Measurements from ENCODE around the gene LGALS4.
"Not testable (repeated sequence)": the region's sequence is repeated elsewhere in the genome, so short reads cannot be mapped to it uniquely, and the experiment has no call there.

LGALS4 gene

DNA sequence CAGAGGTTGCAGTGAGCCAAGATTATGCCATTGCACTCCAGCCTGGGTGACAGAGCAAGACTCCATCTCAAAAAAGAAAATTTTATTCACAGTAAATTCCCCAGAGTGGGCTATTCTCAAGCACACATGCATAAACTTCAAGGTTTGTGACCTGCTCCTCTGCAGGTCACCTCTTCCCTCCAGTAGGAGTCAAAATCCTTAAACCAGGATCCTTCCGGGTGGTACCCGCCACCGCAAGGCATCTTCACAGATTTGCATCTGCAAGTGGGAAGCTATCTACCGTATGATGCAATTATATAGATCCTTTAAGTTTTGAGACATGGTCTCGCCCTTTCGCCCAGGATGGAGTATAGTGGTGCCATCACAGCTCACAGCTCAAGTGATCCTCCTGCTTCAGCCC is 21.8 kb upstream of the LGALS4 start:
- H3K4me1 ChIP-seq (ENCODE audit: control insufficient read depth, insufficient read depth, low read length): peaks cover 39% of the 10 kb centered on the region
- no peak overlapping the region for H3K9ac ChIP-seq (ENCODE audit: low read length in 2 of 2)
- H3K4me3 ChIP-seq (ENCODE audit: low read length in 2 of 2): no peak overlapping the region
- no peaks in the 10 kb centered on the region for H3K27me3 ChIP-seq (ENCODE audit: control insufficient read depth in 1 of 2, insufficient read depth in 2 of 2, low read length in 2 of 2)
- no peaks in the 10 kb centered on the region for H3K9me3 ChIP-seq (ENCODE audit: control insufficient read depth in 2 of 2, low read length in 2 of 2)
- no peak overlapping the region for H3K27ac ChIP-seq (ENCODE audit: low read length)
- peaks cover 37 to 38% of the 10 kb centered on the region in 2 donors for H3K36me3 ChIP-seq (ENCODE audit: control insufficient read depth in 2 of 2, insufficient read depth in 2 of 2, low read length in 2 of 2)

DNA sequence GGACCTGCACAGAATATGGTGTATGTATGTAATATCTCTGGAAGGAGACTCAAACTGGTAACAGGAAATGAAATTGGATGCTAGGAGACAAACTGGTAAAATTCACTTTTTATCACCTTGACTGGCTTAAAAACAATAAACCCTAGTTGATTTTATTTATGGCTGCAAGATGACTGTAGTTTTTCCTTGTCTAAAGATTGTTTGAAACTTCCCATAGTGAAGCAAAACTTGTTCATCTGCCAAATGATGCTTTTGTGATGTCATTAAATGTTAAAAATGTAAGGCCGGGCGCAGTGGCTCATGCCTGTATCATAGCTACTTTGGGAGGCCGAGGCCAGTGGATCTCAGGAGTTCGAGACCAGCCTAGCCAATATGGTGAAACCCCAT is 21.4 kb upstream of the LGALS4 start:
- Histone ChIP-seq H3K9ac (ENCODE audit: low read length in 2 of 2) (no peak overlapping the region), H3K27me3 (ENCODE audit: control insufficient read depth in 1 of 2, insufficient read depth in 2 of 2, low read length in 2 of 2) (no peaks in the 10 kb centered on the region), H3K27ac (ENCODE audit: low read length) (no peak overlapping the region), H3K9me3 (ENCODE audit: control insufficient read depth in 2 of 2, low read length in 2 of 2) (no peaks in the 10 kb centered on the region), H3K36me3 (ENCODE audit: control insufficient read depth in 2 of 2, insufficient read depth in 2 of 2, low read length in 2 of 2) (peaks cover 32 to 33% of the 10 kb centered on the region in 2 donors), H3K4me3 (ENCODE audit: low read length in 2 of 2) (no peak overlapping the region), H3K4me1 (ENCODE audit: control insufficient read depth, insufficient read depth, low read length) (peaks cover 39% of the 10 kb centered on the region)

DNA sequence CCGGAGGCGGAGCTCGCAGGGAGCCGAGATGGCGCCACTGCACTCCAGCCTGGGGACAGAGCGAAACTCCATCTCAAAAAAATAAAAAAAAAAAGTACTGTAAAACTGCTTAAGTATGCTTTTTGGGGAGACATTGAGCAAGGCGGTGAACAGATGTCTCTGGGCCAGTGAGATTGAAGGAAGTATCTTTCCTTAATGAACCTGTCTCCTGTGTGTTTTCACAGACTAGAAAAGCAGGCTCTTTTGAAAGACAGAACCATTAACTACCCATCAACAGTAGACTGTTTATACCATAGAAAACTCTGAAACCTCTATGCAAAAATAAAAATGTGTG is 20.3 kb upstream of the LGALS4 start:
- peaks cover 39% of the 10 kb centered on the region for H3K4me1 ChIP-seq (ENCODE audit: control insufficient read depth, insufficient read depth, low read length)
- H3K9ac ChIP-seq (ENCODE audit: low read length in 2 of 2): no peak overlapping the region

DNA sequence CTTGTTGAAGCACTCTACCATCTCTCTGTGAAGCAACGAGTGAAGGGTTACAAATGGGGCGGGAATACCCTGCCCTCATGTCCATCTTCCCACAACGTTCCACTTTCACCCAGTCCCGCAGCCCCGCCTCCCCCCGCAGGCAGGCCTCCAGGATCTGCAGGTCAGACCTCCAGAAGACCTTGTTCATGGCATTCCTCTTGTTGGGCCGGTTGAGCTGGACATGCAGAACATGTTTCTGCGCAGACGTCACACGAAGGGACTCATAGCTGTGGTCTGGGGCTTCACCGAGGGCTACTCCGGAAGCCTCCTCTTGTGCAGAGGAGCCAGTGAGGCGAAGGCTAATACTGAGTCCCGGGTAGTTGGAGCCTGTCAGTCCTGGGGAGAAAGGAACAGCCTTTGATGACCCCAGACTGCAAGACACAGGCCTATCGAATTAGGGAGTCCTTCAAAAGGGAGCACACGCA is 18.4 kb upstream of the LGALS4 start:
- H3K9me3 ChIP-seq (ENCODE audit: control insufficient read depth in 2 of 2, low read length in 2 of 2): no peaks in the 10 kb centered on the region
- peaks cover 13 to 17% of the 10 kb centered on the region in 2 donors for H3K36me3 ChIP-seq (ENCODE audit: control insufficient read depth in 2 of 2, insufficient read depth in 2 of 2, low read length in 2 of 2)
- H3K4me3 ChIP-seq (ENCODE audit: low read length in 2 of 2): peak overlapping the region; percentile 95 to 98
- H3K27me3 ChIP-seq (ENCODE audit: control insufficient read depth in 1 of 2, insufficient read depth in 2 of 2, low read length in 2 of 2): no peaks in the 10 kb centered on the region
- peak overlapping the region; percentile 90 to 99 for H3K9ac ChIP-seq (ENCODE audit: low read length in 2 of 2)
- H3K4me1 ChIP-seq (ENCODE audit: control insufficient read depth, insufficient read depth, low read length): peaks cover 32% of the 10 kb centered on the region
- H3K27ac ChIP-seq (ENCODE audit: low read length): peak overlapping the region; percentile 97

More for the DNA sequence above, 20.3 kb upstream of the LGALS4 start:
- Histone ChIP-seq H3K4me3 (ENCODE audit: low read length in 2 of 2) (no peak overlapping the region), H3K27ac (ENCODE audit: low read length) (peak overlapping the region; percentile 97), H3K27me3 (ENCODE audit: control insufficient read depth in 1 of 2, insufficient read depth in 2 of 2, low read length in 2 of 2) (no peaks in the 10 kb centered on the region), H3K36me3 (ENCODE audit: control insufficient read depth in 2 of 2, insufficient read depth in 2 of 2, low read length in 2 of 2) (peaks cover 22 to 24% of the 10 kb centered on the region in 2 donors), H3K9me3 (ENCODE audit: control insufficient read depth in 2 of 2, low read length in 2 of 2) (no peaks in the 10 kb centered on the region)

DNA sequence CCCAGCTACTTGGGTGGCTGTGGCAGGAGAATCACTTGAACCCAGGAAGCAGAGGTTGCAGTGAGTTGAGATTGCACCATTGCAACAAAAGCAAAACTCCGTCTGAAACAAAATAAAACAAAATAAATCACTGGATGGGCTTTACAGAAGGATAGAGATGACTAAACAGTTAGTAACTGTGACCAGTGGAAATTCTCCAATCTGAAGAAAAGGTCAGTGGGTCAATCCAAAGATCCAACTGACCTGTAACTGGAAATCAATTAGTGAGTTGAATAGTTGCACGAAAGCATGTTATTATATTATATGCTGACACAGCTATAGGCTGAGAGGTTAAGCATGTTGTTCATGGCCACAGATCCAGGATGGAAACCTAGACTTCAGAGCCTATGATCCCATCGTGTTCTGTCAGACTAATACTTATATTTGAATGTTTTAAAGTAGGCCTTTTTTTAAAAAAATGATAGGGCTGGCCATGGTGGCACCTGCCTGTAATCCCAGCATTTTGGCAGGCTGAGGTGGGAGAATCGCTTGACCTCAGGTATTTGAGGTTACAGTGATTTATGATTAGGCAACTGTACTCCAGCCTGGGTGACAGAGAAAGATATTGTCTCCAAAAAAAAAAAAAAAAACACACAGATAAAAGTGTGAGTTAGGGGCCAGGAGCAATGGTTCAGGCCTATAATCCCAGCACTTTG is 17.4 kb upstream of the LGALS4 start:
- Histone ChIP-seq H3K9ac (ENCODE audit: low read length in 2 of 2) (no peak overlapping the region), H3K36me3 (ENCODE audit: control insufficient read depth in 2 of 2, insufficient read depth in 2 of 2, low read length in 2 of 2) (peaks cover 12 to 13% of the 10 kb centered on the region in 2 donors), H3K27me3 (ENCODE audit: control insufficient read depth in 1 of 2, insufficient read depth in 2 of 2, low read length in 2 of 2) (no peaks in the 10 kb centered on the region), H3K4me1 (ENCODE audit: control insufficient read depth, insufficient read depth, low read length) (peaks cover 22% of the 10 kb centered on the region), H3K9me3 (ENCODE audit: control insufficient read depth in 2 of 2, low read length in 2 of 2) (no peaks in the 10 kb centered on the region), H3K4me3 (ENCODE audit: low read length in 2 of 2) (peak overlapping the region in 1 of 2 donors; percentile 98), H3K27ac (ENCODE audit: low read length) (no peak overlapping the region)

DNA sequence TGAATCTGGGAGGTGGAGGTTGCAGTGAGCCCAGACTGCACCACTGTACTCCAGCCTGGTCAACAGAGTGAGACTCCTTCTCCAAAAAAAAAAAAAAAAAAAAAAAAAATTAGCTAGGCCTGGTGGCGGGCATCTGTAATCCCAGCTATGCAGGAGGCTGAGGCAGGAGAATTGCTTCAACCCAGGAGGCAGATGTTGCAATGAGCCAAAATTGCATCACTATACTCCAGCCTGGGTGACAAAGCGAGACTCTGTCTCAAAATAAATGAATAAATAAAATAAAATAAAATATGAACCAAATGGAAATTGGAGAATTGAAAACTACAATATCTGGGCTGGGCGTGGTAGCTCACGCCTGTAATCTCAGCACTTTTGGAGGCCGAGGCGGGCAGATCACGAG is 16.5 kb upstream of the LGALS4 start:
- Histone ChIP-seq H3K36me3 (ENCODE audit: control insufficient read depth in 2 of 2, insufficient read depth in 2 of 2, low read length in 2 of 2) (peaks cover 13 to 15% of the 10 kb centered on the region in 2 donors), H3K4me1 (ENCODE audit: control insufficient read depth, insufficient read depth, low read length) (peaks cover 21% of the 10 kb centered on the region)

DNA sequence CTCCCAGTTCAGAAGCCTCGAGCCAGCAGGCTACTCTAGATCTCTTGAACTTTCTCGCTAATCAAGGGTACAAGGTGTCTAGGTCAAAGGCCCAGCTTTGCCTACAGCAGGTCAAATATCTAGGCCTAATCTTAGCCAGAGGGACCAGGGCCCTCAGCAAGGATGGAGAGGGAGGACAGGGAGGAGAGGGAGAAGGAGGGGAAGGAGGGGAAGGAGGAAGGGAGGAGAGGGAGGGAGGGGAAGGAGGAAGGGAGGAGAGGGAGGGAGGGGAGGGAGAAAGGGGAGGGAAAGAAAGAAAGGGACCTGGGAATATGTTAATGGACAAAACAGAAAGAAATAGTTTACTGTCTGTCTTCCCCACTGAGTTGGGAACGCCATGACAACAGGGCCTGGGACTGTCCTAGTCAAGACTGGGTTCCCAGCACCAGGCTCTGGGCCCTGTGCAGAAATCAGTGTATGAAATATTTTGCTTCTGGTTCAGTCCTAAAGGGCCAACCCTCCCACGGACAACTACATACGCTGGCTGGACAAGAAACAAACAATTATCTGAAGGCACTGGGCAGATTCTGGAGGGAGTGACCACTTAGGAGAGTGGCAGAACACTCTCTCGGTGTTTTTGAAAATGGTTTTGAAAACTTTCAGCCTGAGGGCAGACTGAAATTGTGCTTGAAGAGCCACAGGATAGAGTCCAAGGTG is 14.3 kb upstream of the LGALS4 start:
- Histone ChIP-seq H3K9ac (ENCODE audit: low read length in 2 of 2) (peak overlapping the region in 1 of 2 donors; percentile 51), H3K4me3 (ENCODE audit: low read length in 2 of 2) (no peak overlapping the region), H3K27me3 (ENCODE audit: control insufficient read depth in 1 of 2, insufficient read depth in 2 of 2, low read length in 2 of 2) (no peaks in the 10 kb centered on the region), H3K4me1 (ENCODE audit: control insufficient read depth, insufficient read depth, low read length) (peaks cover 15% of the 10 kb centered on the region), H3K27ac (ENCODE audit: low read length) (no peak overlapping the region), H3K9me3 (ENCODE audit: control insufficient read depth in 2 of 2, low read length in 2 of 2) (no peaks in the 10 kb centered on the region), H3K36me3 (ENCODE audit: control insufficient read depth in 2 of 2, insufficient read depth in 2 of 2, low read length in 2 of 2) (peaks cover 17 to 19% of the 10 kb centered on the region in 2 donors)

More for the DNA sequence above, 16.5 kb upstream of the LGALS4 start:
- H3K9ac ChIP-seq (ENCODE audit: low read length in 2 of 2); H3K27ac ChIP-seq (ENCODE audit: low read length); H3K27me3 ChIP-seq (ENCODE audit: control insufficient read depth in 1 of 2, insufficient read depth in 2 of 2, low read length in 2 of 2); H3K4me3 ChIP-seq (ENCODE audit: low read length in 2 of 2); H3K9me3 ChIP-seq (ENCODE audit: control insufficient read depth in 2 of 2, low read length in 2 of 2): not testable (repeated sequence)

DNA sequence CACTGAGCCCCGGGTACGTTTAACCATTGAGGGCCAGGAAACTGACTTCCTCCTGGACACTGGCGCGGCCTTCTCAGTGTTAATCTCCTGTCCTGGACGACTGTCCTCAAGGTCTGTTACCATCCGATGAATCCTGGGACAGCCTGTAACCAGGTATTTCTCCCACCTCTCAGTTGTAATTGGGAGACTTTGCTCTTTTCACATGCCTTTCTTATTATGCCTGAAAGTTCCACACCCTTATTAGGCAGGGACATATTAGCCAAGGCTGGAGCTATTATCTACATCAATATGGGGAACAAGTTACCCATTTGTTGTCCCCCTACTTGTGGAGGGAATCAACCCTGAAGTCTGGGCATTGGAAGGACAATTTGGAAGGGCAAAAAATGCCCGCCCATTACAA is 13.2 kb upstream of the LGALS4 start:
- H3K4me1 ChIP-seq (ENCODE audit: control insufficient read depth, insufficient read depth, low read length); H3K27me3 ChIP-seq (ENCODE audit: control insufficient read depth in 1 of 2, insufficient read depth in 2 of 2, low read length in 2 of 2); H3K27ac ChIP-seq (ENCODE audit: low read length); H3K9ac ChIP-seq (ENCODE audit: low read length in 2 of 2); H3K9me3 ChIP-seq (ENCODE audit: control insufficient read depth in 2 of 2, low read length in 2 of 2); H3K4me3 ChIP-seq (ENCODE audit: low read length in 2 of 2): not testable (repeated sequence)
- peaks cover 17 to 19% of the 10 kb centered on the region in 2 donors for H3K36me3 ChIP-seq (ENCODE audit: control insufficient read depth in 2 of 2, insufficient read depth in 2 of 2, low read length in 2 of 2)

DNA sequence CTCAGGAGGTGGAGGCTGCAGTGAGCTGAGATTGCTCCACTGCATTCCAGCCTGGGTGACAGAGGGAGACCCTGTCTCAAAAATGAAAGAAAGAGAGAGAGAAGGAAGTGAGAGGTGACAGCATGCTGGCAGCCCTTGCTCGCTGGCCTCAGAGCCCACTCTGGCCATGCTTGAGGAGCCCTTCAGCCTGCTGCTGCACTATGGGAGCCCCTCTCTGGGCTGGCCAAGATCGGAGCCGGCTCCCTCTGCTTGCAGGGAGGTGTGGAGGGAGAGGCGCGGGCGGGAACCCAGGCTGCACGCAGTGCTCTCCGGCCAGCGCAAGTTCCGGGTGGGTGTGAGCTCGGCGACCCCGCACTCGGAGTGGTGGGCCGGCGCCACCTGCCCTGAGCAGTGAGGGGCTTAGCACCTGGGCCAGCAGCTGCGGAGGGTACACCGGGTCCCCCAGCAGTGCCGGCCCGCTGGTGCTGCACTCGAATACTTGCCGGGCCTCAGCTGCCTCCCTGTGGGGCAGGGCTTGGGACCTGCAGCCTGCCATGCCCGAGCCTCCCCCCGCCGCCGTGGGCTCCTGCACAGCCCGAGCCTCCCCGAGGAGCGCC is 8.6 kb upstream of the LGALS4 start:
- H3K27ac ChIP-seq (ENCODE audit: low read length); H3K9ac ChIP-seq (ENCODE audit: low read length in 2 of 2); H3K9me3 ChIP-seq (ENCODE audit: control insufficient read depth in 2 of 2, low read length in 2 of 2); H3K4me1 ChIP-seq (ENCODE audit: control insufficient read depth, insufficient read depth, low read length); H3K27me3 ChIP-seq (ENCODE audit: control insufficient read depth in 1 of 2, insufficient read depth in 2 of 2, low read length in 2 of 2); H3K4me3 ChIP-seq (ENCODE audit: low read length in 2 of 2): not testable (repeated sequence)
- peaks cover 17 to 30% of the 10 kb centered on the region in 2 donors for H3K36me3 ChIP-seq (ENCODE audit: control insufficient read depth in 2 of 2, insufficient read depth in 2 of 2, low read length in 2 of 2)

DNA sequence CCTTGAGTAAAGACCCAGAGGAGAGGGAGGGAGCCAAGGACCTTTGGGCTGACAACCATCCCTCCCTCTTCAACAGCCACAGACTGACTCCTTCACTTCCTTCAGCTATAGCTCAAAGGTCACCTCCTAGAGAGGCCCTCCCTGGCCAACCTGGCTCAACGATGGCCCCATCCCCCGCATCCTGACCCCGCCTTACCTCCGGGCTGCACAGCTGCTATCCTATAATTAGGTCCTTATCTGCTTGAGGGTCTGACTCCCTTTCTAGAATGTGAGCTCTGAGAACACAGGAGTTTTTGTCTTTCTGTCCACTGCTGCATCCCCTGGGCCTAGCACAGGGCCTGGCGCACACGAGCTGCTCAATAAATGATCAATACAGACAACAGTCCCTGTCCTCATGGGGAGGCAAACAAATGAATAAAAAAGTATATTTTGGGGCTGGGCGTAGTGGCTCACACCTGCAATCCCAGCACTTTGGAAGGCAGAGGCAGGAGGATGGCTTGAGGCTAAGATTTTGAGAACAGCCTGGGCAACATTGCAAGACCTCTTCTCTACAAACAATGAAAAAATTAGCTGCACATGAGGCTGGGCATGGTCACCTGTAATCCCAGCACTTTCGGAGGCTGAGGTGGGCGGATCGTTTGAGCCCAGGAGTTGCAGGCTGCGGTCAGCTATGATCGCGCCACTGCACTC is 6.6 kb upstream of the LGALS4 start:
- no peak overlapping the region for H3K9ac ChIP-seq (ENCODE audit: low read length in 2 of 2)
- H3K4me3 ChIP-seq (ENCODE audit: low read length in 2 of 2): no peak overlapping the region
- H3K36me3 ChIP-seq (ENCODE audit: control insufficient read depth in 2 of 2, insufficient read depth in 2 of 2, low read length in 2 of 2): peaks cover 29 to 33% of the 10 kb centered on the region in 2 donors
- no peak overlapping the region for H3K27ac ChIP-seq (ENCODE audit: low read length)
- peaks cover 4% of the 10 kb centered on the region for H3K4me1 ChIP-seq (ENCODE audit: control insufficient read depth, insufficient read depth, low read length)
- no peaks in the 10 kb centered on the region for H3K27me3 ChIP-seq (ENCODE audit: control insufficient read depth in 1 of 2, insufficient read depth in 2 of 2, low read length in 2 of 2)
- no peaks in the 10 kb centered on the region for H3K9me3 ChIP-seq (ENCODE audit: control insufficient read depth in 2 of 2, low read length in 2 of 2)

Measured in stomach smooth muscle (tissue), 2 donors.